Vagina (tissue), 2 donors: ENCODE results near the gene TBX1. TPM values are rescaled to one million over a fixed set of nuclear protein-coding genes. Genes with fewer than 3 reads are reported as not detected.

Source experiments
- DNase-seq, 2 donors: peaks; one replicate each; pipeline ENCODE4 v3.0.0-alpha.2; 2017; ENCODE audit errors: extremely low spot score in 2 of 2
- H3K27ac ChIP-seq: fragments of 200-600 bp; sonication (generic); one replicate; pipeline ENCODE4 v1.5.1; 2019
- H3K27me3 ChIP-seq: fragments of 200-600 bp; sonication (generic); one replicate; pipeline ENCODE4 v1.5.1; 2019
- H3K36me3 ChIP-seq, 2 donors: fragments of 200-600 bp; sonication (generic); one replicate each; pipeline ENCODE4 v1.5.1; 2017 to 2019
- H3K4me1 ChIP-seq: fragments of 200-600 bp; sonication (generic); one replicate; pipeline ENCODE4 v1.5.1; 2019
- H3K4me3 ChIP-seq, 2 donors: fragments of 200-600 bp; sonication (generic); 1 replicate in 1 of 2; 2 replicates in 1 of 2; pipeline ENCODE4 v1.5.1; 2016 to 2019
- H3K9me3 ChIP-seq: fragments of 200-600 bp; sonication (generic); one replicate; pipeline ENCODE4 v1.5.1; 2019
- CTCF ChIP-seq, 3 experiments: fragments of 450-650 bp in 2 of 3; fragments of 200-600 bp in 1 of 3; sonication (generic) in 1 of 3; IDR thresholded peaks; one replicate each; pipeline ENCODE4 v1.5.1; 2017 to 2019; ENCODE audit warnings: antibody characterized with exemption in 3 of 3, mild to moderate bottlenecking in 2 of 3, moderate library complexity in 2 of 3
- POLR2A ChIP-seq, 2 donors: fragments of 450-650 bp; IDR thresholded peaks; one replicate each; pipeline ENCODE4 v1.6.1; 2017; ENCODE audit warnings: antibody characterized with exemption in 2 of 2, mild to moderate bottlenecking in 2 of 2, moderate library complexity in 2 of 2
- POLR2AphosphoS5 ChIP-seq, 2 donors: sonication (generic); formaldehyde crosslinking; IDR thresholded peaks; one replicate each; pipeline ENCODE4 v1.9.0; 2017; ENCODE audit warnings: antibody characterized with exemption in 2 of 2, mild to moderate bottlenecking in 2 of 2, low read depth in 1 of 2; ENCODE audit not compliant: insufficient read depth in 1 of 2
- intact Hi-C: fragments of 100-400 bp; cut with DNase I; formaldehyde crosslinking; loops from one replicate; pipeline ENCODE4 v1.15.1; 2023
- total RNA-seq: library from RNA; depleted of rRNA; stranded (reverse); fragments of >200 nt; gene quantifications from one replicate; pipeline ENCODE4 v1.2.3, GENCODE V29; 2016

TBX1 gene
- total RNA-seq, 1 donor from 2014 or later, result 7.1 TPM

DNA sequence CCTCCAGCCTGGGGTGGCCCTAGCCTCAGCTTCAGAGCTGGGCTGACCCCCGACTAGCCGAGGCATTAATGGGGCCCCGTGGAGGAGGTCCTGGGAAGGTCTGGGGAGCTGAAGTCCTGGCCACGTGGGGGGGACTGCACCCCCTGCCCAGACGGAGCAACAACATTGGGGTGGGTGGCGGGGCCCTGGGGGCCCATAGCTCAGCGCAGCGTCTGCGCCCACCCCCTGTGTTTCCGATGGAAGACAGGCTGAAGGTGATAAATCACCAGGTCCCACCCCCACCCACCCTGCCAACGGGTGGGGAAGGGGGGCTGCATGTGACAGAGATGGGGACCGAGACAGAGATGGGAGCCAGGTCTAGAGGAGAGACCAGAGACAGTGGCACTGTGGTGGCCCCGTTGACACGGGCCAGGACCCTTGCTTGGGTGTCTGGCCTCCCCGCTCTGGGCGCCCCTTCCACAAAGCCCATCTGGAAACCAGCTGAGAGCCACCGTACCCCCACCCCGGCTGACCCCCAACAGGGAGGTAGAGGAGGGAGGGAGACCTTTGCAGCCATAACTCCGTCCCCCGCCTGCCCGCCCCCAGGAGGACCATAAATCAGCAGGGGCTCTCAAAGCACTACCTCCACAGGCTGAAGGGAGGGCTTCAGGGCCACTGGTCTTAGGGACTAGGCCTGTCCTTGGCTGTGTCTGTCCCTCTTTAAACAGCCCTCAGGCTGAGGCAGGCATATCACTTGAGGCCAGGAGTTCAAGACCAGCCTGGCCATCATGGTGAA, 29.0 kb upstream of the TBX1 start:
- TF ChIP-seq CTCF (IDR thresholded peaks at IDR 0.05) (no peak), POLR2A (IDR thresholded peaks at IDR 0.05) (no peak), POLR2AphosphoS5 (IDR thresholded peaks at IDR 0.05; ENCODE audit: insufficient read depth in 1 of 2, low read depth in 1 of 2) (no peak)
- H3K4me1 ChIP-seq, result peaks cover 10% of the 10 kb centered on the region
- no peak for DNase-seq
- intact Hi-C loops, result no loop called here
- H3K27me3 ChIP-seq, result no peaks in the 10 kb centered on the region
- no peak overlapping the region for H3K27ac ChIP-seq
- H3K9me3 ChIP-seq, result no peaks in the 10 kb centered on the region
- no peaks in the 10 kb centered on the region for H3K36me3 ChIP-seq
- no peak overlapping the region for H3K4me3 ChIP-seq

GRCh38 chr22:19732403-19733113, 28.0 kb upstream of the TBX1 start:
- no peak for DNase-seq
- Histone ChIP-seq H3K27ac (no peak overlapping the region), H3K27me3 (no peaks in the 10 kb centered on the region), H3K9me3 (no peaks in the 10 kb centered on the region), H3K36me3 (no peaks in the 10 kb centered on the region), H3K4me1 (peaks cover 10% of the 10 kb centered on the region), H3K4me3 (no peak overlapping the region)
- no peak for TF ChIP-seq POLR2A (IDR thresholded peaks at IDR 0.05)
- TF ChIP-seq CTCF (IDR thresholded peaks at IDR 0.05), result no peak
- no peak for TF ChIP-seq POLR2AphosphoS5 (IDR thresholded peaks at IDR 0.05; ENCODE audit: insufficient read depth in 1 of 2, low read depth in 1 of 2)
- intact Hi-C loops, result no loop called here

GRCh38 chr22:19733755-19734154, 26.8 kb upstream of the TBX1 start:
- H3K36me3 ChIP-seq, result no peaks in the 10 kb centered on the region
- H3K4me1 ChIP-seq, result peaks cover 10% of the 10 kb centered on the region
- H3K27ac ChIP-seq, result no peak overlapping the region
- TF ChIP-seq CTCF (IDR thresholded peaks at IDR 0.05) (no peak), POLR2A (IDR thresholded peaks at IDR 0.05) (no peak), POLR2AphosphoS5 (IDR thresholded peaks at IDR 0.05; ENCODE audit: insufficient read depth in 1 of 2, low read depth in 1 of 2) (no peak)
- intact Hi-C loops, result no loop called here
- no peak for DNase-seq
- H3K27me3 ChIP-seq, result no peaks in the 10 kb centered on the region
- H3K4me3 ChIP-seq, result no peak overlapping the region
- H3K9me3 ChIP-seq, result no peaks in the 10 kb centered on the region

DNA sequence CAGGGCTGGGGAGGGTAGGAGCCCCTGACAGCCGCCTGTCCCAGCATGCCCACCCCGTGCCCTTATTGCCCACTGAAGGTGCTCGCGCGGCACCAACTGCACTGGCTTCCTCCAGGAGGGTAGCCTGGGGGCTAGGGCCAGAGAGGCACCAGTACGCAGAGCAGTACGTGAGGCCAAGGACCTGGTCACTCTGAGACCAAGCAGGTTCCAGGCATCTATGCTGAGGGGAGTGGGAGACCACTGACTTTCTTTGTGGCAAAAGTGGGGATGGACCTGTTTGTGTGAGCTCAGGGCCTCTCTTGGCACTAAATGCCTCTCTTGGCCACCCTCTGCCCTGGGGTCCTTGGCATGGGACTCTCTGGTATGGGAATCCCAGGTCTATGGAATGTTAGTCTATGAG, 26.4 kb upstream of the TBX1 start:
- Histone ChIP-seq H3K27ac (no peak overlapping the region), H3K4me1 (peaks cover 10% of the 10 kb centered on the region), H3K4me3 (no peak overlapping the region), H3K36me3 (no peaks in the 10 kb centered on the region), H3K9me3 (no peaks in the 10 kb centered on the region), H3K27me3 (no peaks in the 10 kb centered on the region)
- no peak for DNase-seq
- intact Hi-C loops, result no loop called here
- TF ChIP-seq POLR2A (IDR thresholded peaks at IDR 0.05) (no peak), POLR2AphosphoS5 (IDR thresholded peaks at IDR 0.05; ENCODE audit: insufficient read depth in 1 of 2, low read depth in 1 of 2) (no peak), CTCF (IDR thresholded peaks at IDR 0.05) (no peak)
